A673 (cell line): ENCODE data around the gene FSIP1. TPM values are rescaled to one million over a fixed set of nuclear protein-coding genes. Genes with fewer than 3 reads are reported as not detected.

Experiments used
- BruUV-seq: library from RNA; stranded (reverse); fragments of 400-500 nt; replicated peaks from 2 replicates; lab custom pipeline; 2021; lab: Mats Ljungman, UMichigan
- CTCF ChIA-PET: fragments of 300-600 bp; sonication (Branson Sonifier 250); formaldehyde crosslinking; loops from one replicate; lab custom pipeline; 2022; ENCODE audit warnings: antibody characterized with exemption; lab: Charles Lee
- POLR2A ChIA-PET: fragments of 300-600 bp; sonication (Branson Sonifier 250); formaldehyde crosslinking; loops from one replicate; lab custom pipeline; 2022; ENCODE audit warnings: antibody characterized with exemption; ENCODE audit not compliant: low non-redundant PET; lab: Charles Lee
- DNase-seq: peaks from one replicate; pipeline ENCODE4 v3.0.0-alpha.2; 2015; ENCODE audit warnings: low spot score
- H3K27ac ChIP-seq: fragments of 200-600 bp; sonication (generic); 2 replicates; pipeline ENCODE4 v1.5.1; 2016; ENCODE audit warnings: mixed run types, low read depth, mild to moderate bottlenecking, mixed read lengths, antibody characterized with exemption, low read length; ENCODE audit not compliant: poor library complexity, severe bottlenecking
- H3K27me3 ChIP-seq: fragments of 200-600 bp; sonication (generic); replicated peaks from 2 replicates; pipeline ENCODE4 v1.6.1; 2017; ENCODE audit warnings: mixed run types, low read depth, mild to moderate bottlenecking, mixed read lengths, antibody characterized with exemption, low read length; ENCODE audit not compliant: insufficient read depth, poor library complexity
- H3K36me3 ChIP-seq: fragments of 200-600 bp; sonication (generic); 2 replicates; pipeline ENCODE4 v1.6.1; 2016; ENCODE audit warnings: mixed run types, mild to moderate bottlenecking, mixed read lengths, antibody characterized with exemption, low read length; ENCODE audit not compliant: insufficient read depth, poor library complexity, severe bottlenecking
- H3K4me1 ChIP-seq: fragments of 200-600 bp; sonication (generic); 2 replicates; pipeline ENCODE4 v1.6.1; 2017; ENCODE audit warnings: mixed run types, mild to moderate bottlenecking, mixed read lengths, antibody characterized with exemption, low read length; ENCODE audit not compliant: insufficient read depth, poor library complexity, severe bottlenecking
- H3K4me3 ChIP-seq: fragments of 200-600 bp; sonication (generic); 2 replicates; pipeline ENCODE4 v1.5.1; 2016; ENCODE audit warnings: low read depth, mixed run types, mild to moderate bottlenecking, mixed read lengths, low read length; ENCODE audit not compliant: poor library complexity, severe bottlenecking
- H3K9me3 ChIP-seq: fragments of 200-600 bp; sonication (generic); 2 replicates; pipeline ENCODE4 v1.6.1; 2016; ENCODE audit warnings: mixed run types, low read depth, mild to moderate bottlenecking, mixed read lengths, antibody characterized with exemption, low read length; ENCODE audit not compliant: poor library complexity, severe bottlenecking
- EZH2 ChIP-seq: fragments of 200-600 bp; sonication (generic); IDR thresholded peaks from 2 replicates; pipeline ENCODE4 v1.6.1; 2017; ENCODE audit warnings: borderline replicate concordance, low read depth, mild to moderate bottlenecking, mixed read lengths, antibody characterized with exemption, low read length; ENCODE audit not compliant: poor library complexity, severe bottlenecking
- intact Hi-C: fragments of 100-400 bp; cut with micrococcal nuclease; formaldehyde crosslinking; loops from one replicate; pipeline ENCODE4 v1.10.0; 2022; ENCODE audit not compliant: unreplicated experiment
- total RNA-seq: library from RNA; stranded (reverse); gene quantifications from 2 replicates; pipeline ENCODE4 v1.2.3, GENCODE V29; 2021
- TF ChIP-seq, protein P1 (sequence below): fragments of 300-800, 200-600 bp; sonication (generic); conservative IDR thresholded peaks from 2 replicates; pipeline ENCODE4 v1.5.1; 2017; ENCODE audit warnings: low read depth, mild to moderate bottlenecking, antibody characterized with exemption, low read length, moderate library complexity, mixed read lengths

The FSIP1 gene
- total RNA-seq, 1 experiment from 2014 or later: 0.37 TPM

GRCh38 chr15:39788800-39789565 lies 6.3 kb upstream of the FSIP1 start:
- Histone ChIP-seq H3K4me1 (peaks cover 6% of the 10 kb centered on the region), H3K27me3 (no peaks in the 10 kb centered on the region), H3K27ac (no peak overlapping the region), H3K4me3 (no peak overlapping the region), H3K9me3 (no peaks in the 10 kb centered on the region), H3K36me3 (no peaks in the 10 kb centered on the region)
- no TSS peak for BruUV-seq
- TF ChIP-seq, protein P1, sequence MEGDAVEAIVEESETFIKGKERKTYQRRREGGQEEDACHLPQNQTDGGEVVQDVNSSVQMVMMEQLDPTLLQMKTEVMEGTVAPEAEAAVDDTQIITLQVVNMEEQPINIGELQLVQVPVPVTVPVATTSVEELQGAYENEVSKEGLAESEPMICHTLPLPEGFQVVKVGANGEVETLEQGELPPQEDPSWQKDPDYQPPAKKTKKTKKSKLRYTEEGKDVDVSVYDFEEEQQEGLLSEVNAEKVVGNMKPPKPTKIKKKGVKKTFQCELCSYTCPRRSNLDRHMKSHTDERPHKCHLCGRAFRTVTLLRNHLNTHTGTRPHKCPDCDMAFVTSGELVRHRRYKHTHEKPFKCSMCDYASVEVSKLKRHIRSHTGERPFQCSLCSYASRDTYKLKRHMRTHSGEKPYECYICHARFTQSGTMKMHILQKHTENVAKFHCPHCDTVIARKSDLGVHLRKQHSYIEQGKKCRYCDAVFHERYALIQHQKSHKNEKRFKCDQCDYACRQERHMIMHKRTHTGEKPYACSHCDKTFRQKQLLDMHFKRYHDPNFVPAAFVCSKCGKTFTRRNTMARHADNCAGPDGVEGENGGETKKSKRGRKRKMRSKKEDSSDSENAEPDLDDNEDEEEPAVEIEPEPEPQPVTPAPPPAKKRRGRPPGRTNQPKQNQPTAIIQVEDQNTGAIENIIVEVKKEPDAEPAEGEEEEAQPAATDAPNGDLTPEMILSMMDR: no peak
- TF ChIP-seq EZH2: no peak
- DNase-seq: no peak
- POLR2A ChIA-PET: no interaction called here
- CTCF ChIA-PET: interaction anchor here (0.5 kb wide), 1 partner anchor 210 kb away, joined by 3 read pairs; no protein-coding TSS in a partner anchor
- intact Hi-C loops: loop anchor here (5.0 kb wide), 4 partner anchors 133 to 488 kb away; partner anchors contain the start of genes GPR176 and SRP14

GRCh38 chr15:39788108-39788507 lies 5.5 kb upstream of the FSIP1 start:
- Histone ChIP-seq H3K4me1 (peaks cover 14% of the 10 kb centered on the region), H3K27me3 (no peaks in the 10 kb centered on the region), H3K9me3 (no peaks in the 10 kb centered on the region), H3K4me3 (no peak overlapping the region), H3K27ac (no peak overlapping the region), H3K36me3 (no peaks in the 10 kb centered on the region)
- CTCF ChIA-PET: interaction anchor here (1.0 to 1.4 kb wide), 2 partner anchors 9 to 143 kb away, joined by 3 to 6 read pairs; no protein-coding TSS in a partner anchor
- POLR2A ChIA-PET: no interaction called here
- DNase-seq: no peak
- intact Hi-C loops: loop anchor here (5.0 kb wide), 4 partner anchors 134 to 489 kb away; partner anchors contain the start of genes GPR176 and SRP14
- no TSS peak for BruUV-seq
- TF ChIP-seq, protein P1: no peak
- TF ChIP-seq EZH2: no peak

DNA sequence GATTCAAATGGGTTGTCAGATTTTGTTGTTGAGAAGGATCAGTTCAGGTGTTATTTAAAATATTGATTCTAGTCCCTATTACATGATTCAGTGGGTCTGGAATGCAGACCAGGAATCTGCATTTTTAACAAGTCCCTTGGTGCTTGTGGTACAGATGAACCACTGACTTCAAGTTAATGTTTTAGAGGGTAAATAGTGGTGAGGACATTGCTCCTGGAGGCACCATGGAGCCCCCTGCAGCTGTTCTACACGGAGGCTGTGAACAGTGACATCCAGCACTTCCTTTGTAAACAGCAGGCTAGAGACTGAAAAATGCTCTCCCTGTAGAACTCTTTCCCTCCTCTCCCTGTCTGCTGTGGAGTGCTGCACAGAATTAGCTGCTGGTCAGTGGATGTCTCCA lies 4.8 kb upstream of the FSIP1 start:
- H3K27me3 ChIP-seq: no peaks in the 10 kb centered on the region
- ChIA-PET POLR2A (no interaction called here), CTCF (interaction anchor here (1.0 to 1.4 kb wide), 2 partner anchors 9 to 144 kb away, joined by 3 to 6 read pairs; no protein-coding TSS in a partner anchor)
- DNase-seq: no peak
- H3K4me1 ChIP-seq: peaks cover 14% of the 10 kb centered on the region
- no peaks in the 10 kb centered on the region for H3K9me3 ChIP-seq
- H3K36me3 ChIP-seq: no peaks in the 10 kb centered on the region
- no TSS peak for BruUV-seq
- H3K4me3 ChIP-seq: no peak overlapping the region
- TF ChIP-seq, protein P1: no peak
- H3K27ac ChIP-seq: no peak overlapping the region
- intact Hi-C loops: loop anchor here (5.0 kb wide), 4 partner anchors 135 to 490 kb away; partner anchors contain the start of genes GPR176 and SRP14
